ENCODE data around the gene CHN2. TPM values are rescaled to one million over a fixed set of nuclear protein-coding genes. Genes with fewer than 3 reads are reported as not detected.
A peak's percentile ranks its signal among the peaks of the same experiment; 100 is the strongest.

The CHN2 gene
- polyA plus RNA-seq, 1 of the 3 experiments (the other 2 are of a cell fraction): 0.02 TPM

- Histone ChIP-seq H3K4me2 (no peak overlapping the region), H3K9ac (no peak overlapping the region), H4K20me1 (ENCODE audit: insufficient read depth) (no peaks in the 10 kb centered on the region), H3K27ac (ENCODE audit: low read depth in 2 of 2, low read length in 1 of 2) (no peak overlapping the region), H3K4me1 (ENCODE audit: control insufficient read depth in 1 of 2, insufficient read depth in 2 of 2, low read depth in 1 of 2, low read length in 1 of 2) (peaks cover 0 to 12% of the 10 kb centered on the region in 2 experiments; a peak in 1 of 4 replicates), H3K27me3 (ENCODE audit: insufficient read depth) (no peaks in the 10 kb centered on the region), H3K4me3 (ENCODE audit: low read depth in 2 of 2, low read length in 1 of 2) (no peak overlapping the region), H3F3A (replicated peaks; ENCODE audit: insufficient read depth) (no peaks in the 10 kb centered on the region), H3K36me3 (replicated peaks in 1 of 2; ENCODE audit: control insufficient read depth in 1 of 2, insufficient read depth in 2 of 2, low read length in 1 of 2) (no peaks in the 10 kb centered on the region), H3K9me3 (no peaks in the 10 kb centered on the region), H3K9me2 (no peaks in the 10 kb centered on the region), H2AFZ (ENCODE audit: low read depth) (no peak overlapping the region), H3K79me2 (ENCODE audit: insufficient read depth) (no peaks in the 10 kb centered on the region)
- TF ChIP-seq TEAD4 (IDR thresholded peaks at IDR 0.05; ENCODE audit: borderline replicate concordance, insufficient read depth) (no peak), FOSL2 (IDR thresholded peaks at IDR 0.05; ENCODE audit: borderline replicate concordance, low read depth) (no peak), EZH2phosphoT487 (IDR thresholded peaks at IDR 0.05; ENCODE audit: borderline replicate concordance, low read depth) (no peak), POLR2AphosphoS5 (IDR thresholded peaks at IDR 0.05; ENCODE audit: low read depth, low read length) (no peak), RFX5 (IDR thresholded peaks at IDR 0.05; ENCODE audit: low read length) (no peak), NRF1 (IDR thresholded peaks at IDR 0.05; ENCODE audit: low read depth, low read length) (no peak), RAD21 (IDR thresholded peaks at IDR 0.05; ENCODE audit: low read length) (no peak), MAX (IDR thresholded peaks at IDR 0.05; ENCODE audit: low read depth) (no peak), IRF3 (IDR thresholded peaks at IDR 0.05; ENCODE audit: low read depth, low read length) (no peak), RCOR1 (IDR thresholded peaks at IDR 0.05; ENCODE audit: low read length) (no peak), GABPA (IDR thresholded peaks at IDR 0.05; ENCODE audit: low read depth) (no peak), ELF1 (IDR thresholded peaks at IDR 0.05) (no peak), EP300 (IDR thresholded peaks at IDR 0.05; ENCODE audit: borderline replicate concordance in 1 of 2, low read depth in 1 of 2, low read length in 1 of 2) (no peak), FOXJ3 (CRISPR knock-in tag; IDR thresholded peaks at IDR 0.05) (no peak), CTCF (IDR thresholded peaks at IDR 0.05) (no peak), FOXM1 (IDR thresholded peaks at IDR 0.05; ENCODE audit: low read depth) (no peak), SIN3A (IDR thresholded peaks at IDR 0.05; ENCODE audit: borderline replicate concordance, low read depth, low read length) (no peak)
- TF ChIP-seq, protein P1, sequence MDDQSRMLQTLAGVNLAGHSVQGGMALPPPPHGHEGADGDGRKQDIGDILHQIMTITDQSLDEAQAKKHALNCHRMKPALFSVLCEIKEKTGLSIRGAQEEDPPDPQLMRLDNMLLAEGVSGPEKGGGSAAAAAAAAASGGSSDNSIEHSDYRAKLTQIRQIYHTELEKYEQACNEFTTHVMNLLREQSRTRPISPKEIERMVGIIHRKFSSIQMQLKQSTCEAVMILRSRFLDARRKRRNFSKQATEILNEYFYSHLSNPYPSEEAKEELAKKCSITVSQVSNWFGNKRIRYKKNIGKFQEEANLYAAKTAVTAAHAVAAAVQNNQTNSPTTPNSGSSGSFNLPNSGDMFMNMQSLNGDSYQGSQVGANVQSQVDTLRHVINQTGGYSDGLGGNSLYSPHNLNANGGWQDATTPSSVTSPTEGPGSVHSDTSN (IDR thresholded peaks at IDR 0.05): no peak
- TF ChIP-seq, protein P2, sequence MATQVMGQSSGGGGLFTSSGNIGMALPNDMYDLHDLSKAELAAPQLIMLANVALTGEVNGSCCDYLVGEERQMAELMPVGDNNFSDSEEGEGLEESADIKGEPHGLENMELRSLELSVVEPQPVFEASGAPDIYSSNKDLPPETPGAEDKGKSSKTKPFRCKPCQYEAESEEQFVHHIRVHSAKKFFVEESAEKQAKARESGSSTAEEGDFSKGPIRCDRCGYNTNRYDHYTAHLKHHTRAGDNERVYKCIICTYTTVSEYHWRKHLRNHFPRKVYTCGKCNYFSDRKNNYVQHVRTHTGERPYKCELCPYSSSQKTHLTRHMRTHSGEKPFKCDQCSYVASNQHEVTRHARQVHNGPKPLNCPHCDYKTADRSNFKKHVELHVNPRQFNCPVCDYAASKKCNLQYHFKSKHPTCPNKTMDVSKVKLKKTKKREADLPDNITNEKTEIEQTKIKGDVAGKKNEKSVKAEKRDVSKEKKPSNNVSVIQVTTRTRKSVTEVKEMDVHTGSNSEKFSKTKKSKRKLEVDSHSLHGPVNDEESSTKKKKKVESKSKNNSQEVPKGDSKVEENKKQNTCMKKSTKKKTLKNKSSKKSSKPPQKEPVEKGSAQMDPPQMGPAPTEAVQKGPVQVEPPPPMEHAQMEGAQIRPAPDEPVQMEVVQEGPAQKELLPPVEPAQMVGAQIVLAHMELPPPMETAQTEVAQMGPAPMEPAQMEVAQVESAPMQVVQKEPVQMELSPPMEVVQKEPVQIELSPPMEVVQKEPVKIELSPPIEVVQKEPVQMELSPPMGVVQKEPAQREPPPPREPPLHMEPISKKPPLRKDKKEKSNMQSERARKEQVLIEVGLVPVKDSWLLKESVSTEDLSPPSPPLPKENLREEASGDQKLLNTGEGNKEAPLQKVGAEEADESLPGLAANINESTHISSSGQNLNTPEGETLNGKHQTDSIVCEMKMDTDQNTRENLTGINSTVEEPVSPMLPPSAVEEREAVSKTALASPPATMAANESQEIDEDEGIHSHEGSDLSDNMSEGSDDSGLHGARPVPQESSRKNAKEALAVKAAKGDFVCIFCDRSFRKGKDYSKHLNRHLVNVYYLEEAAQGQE (IDR thresholded peaks at IDR 0.05; ENCODE audit: low read depth, low read length): no peak
- TF ChIP-seq, protein P3, sequence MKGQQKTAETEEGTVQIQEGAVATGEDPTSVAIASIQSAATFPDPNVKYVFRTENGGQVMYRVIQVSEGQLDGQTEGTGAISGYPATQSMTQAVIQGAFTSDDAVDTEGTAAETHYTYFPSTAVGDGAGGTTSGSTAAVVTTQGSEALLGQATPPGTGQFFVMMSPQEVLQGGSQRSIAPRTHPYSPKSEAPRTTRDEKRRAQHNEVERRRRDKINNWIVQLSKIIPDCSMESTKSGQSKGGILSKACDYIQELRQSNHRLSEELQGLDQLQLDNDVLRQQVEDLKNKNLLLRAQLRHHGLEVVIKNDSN (IDR thresholded peaks at IDR 0.05; ENCODE audit: borderline replicate concordance, low read depth): no peak
- POLR2A ChIA-PET: no interaction called here
- CTCF ChIA-PET: interaction anchor here (0.7 to 1.3 kb wide), 4 partner anchors 16 to 530 kb away, joined by 3 to 4 read pairs (median 3); no protein-coding TSS in a partner anchor
- DNase-seq: peak; percentile 32
- WGBS (ENCODE audit: low lambda C conversion rate): 44% methylated on average over 7 of the region's 7 CpGs
These were observed 262.6 kb downstream of the CHN2 start for GRCh38 chr7:29457141-29457561.
